GM12872 (cell line): ENCODE data around the gene ARHGDIG.

ENCODE experiments used
- CTCF ChIP-seq: IDR thresholded peaks from 3 replicates; pipeline ENCODE4 v1.5.1; 2011; ENCODE audit warnings: low read depth, mild to moderate bottlenecking, low read length, moderate library complexity; ENCODE audit not compliant: insufficient read depth

ARHGDIG gene

GRCh38 chr16:301235-301634 is 20.8 kb downstream of the ARHGDIG start:
- TF ChIP-seq CTCF: no peak

- no peak for TF ChIP-seq CTCF
Observed at GRCh38 chr16:301950-302349, 21.6 kb downstream of the ARHGDIG start.

GRCh38 chr16:303760-304505 is 23.5 kb downstream of the ARHGDIG start:
- no peak for TF ChIP-seq CTCF

GRCh38 chr16:305916-306626 is 25.7 kb downstream of the ARHGDIG start:
- no peak for TF ChIP-seq CTCF

GRCh38 chr16:306911-307370 is 26.6 kb downstream of the ARHGDIG start:
- no peak for TF ChIP-seq CTCF

- TF ChIP-seq CTCF: no peak
Observed at GRCh38 chr16:307691-308312, 27.4 kb downstream of the ARHGDIG start.

GRCh38 chr16:309476-309875 is 29.1 kb downstream of the ARHGDIG start:
- no peak for TF ChIP-seq CTCF
